Activated CD8-positive, alpha-beta T cell treated with anti-CD3 and anti-CD28 coated beads for 36 hours (primary cell): ENCODE results near the gene NKX1-1. TPM values are rescaled to one million over a fixed set of nuclear protein-coding genes. Genes with fewer than 3 reads are reported as not detected.

Experiments
- ATAC-seq: fragments of 200-7000 bp; cut with Tn5 transposase; one replicate; pipeline ENCODE4 v1.10.0; 2021; ENCODE audit warnings: mild to moderate bottlenecking, moderate library complexity
- CTCF ChIA-PET: fragments of 350-600 bp; sonication (Branson Sonifier 250); formaldehyde crosslinking; loops from one replicate; lab custom pipeline; 2021; ENCODE audit warnings: antibody characterized with exemption; lab: Charles Lee
- POLR2A ChIA-PET: fragments of 350-600 bp; sonication (Branson Sonifier 250); formaldehyde crosslinking; loops from one replicate; lab custom pipeline; 2021; ENCODE audit warnings: antibody characterized with exemption; lab: Charles Lee
- DNase-seq: peaks from one replicate; pipeline ENCODE4 v3.0.0-alpha.2; 2020
- H3K27ac Mint-ChIP-seq: one replicate; pipeline ENCODE4 v1.8.0; 2021; ENCODE audit warnings: mild to moderate bottlenecking, mixed read lengths
- H3K27me3 Mint-ChIP-seq: one replicate; pipeline ENCODE4 v1.8.0; 2021; ENCODE audit warnings: mixed read lengths
- H3K36me3 Mint-ChIP-seq: one replicate; pipeline ENCODE4 v1.8.0; 2021; ENCODE audit warnings: low read depth, mixed read lengths
- H3K4me1 Mint-ChIP-seq: one replicate; pipeline ENCODE4 v1.8.0; 2021; ENCODE audit warnings: low read depth, mixed read lengths
- H3K4me3 Mint-ChIP-seq: one replicate; pipeline ENCODE4 v1.8.0; 2021; ENCODE audit warnings: mild to moderate bottlenecking, moderate library complexity, mixed read lengths
- H3K9me3 Mint-ChIP-seq: one replicate; pipeline ENCODE4 v1.8.0; 2021; ENCODE audit warnings: mixed read lengths
- intact Hi-C: fragments of 100-400 bp; cut with micrococcal nuclease; formaldehyde crosslinking; loops from one replicate; pipeline ENCODE4 v1.10.0; 2022
- total RNA-seq, 2 experiments: library from RNA; stranded (reverse); gene quantifications; one replicate each; pipeline ENCODE4 v1.2.3, GENCODE V29; 2021
- TF ChIP-seq, protein P1 (sequence below): fragments of 200-600 bp; IDR thresholded peaks from one replicate; pipeline ENCODE4 v1.8.0; 2022; ENCODE audit warnings: antibody characterized with exemption, mild to moderate bottlenecking

The NKX1-1 gene
- total RNA-seq, 2 experiments from 2014 or later: not detected

DNA sequence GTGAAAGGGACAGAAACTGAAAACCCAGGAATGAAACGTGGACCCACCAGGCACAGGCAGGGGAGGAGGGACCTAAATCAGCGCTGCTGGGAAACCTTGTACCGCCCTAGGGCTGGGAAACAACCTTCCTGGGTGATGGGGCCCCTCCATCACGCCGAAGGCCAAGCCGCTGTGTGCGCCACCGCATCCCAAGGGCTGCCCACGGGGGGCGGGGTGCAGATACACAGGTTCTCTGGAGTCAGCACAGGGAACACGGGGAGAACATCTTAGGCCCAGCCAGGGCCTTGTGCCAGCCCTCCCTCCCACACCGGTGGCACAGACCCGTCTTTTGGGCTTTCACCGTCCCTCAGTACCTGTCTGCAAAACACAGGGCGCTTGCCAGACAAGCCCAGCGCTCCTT lies 46.3 kb downstream of the NKX1-1 start:
- ChIA-PET CTCF (interaction anchor here (1.1 kb wide), 1 partner anchor 189 kb away, joined by 3 read pairs; no protein-coding TSS in a partner anchor), POLR2A (no interaction called here)
- Mint-ChIP-seq H3K36me3 (no peaks in the 10 kb centered on the region), H3K27ac (no peak overlapping the region), H3K27me3 (no peaks in the 10 kb centered on the region), H3K9me3 (no peaks in the 10 kb centered on the region), H3K4me3 (no peak overlapping the region), H3K4me1 (no peaks in the 10 kb centered on the region)
- DNase-seq (no peak), ATAC-seq (no peak)
- TF ChIP-seq, protein P1, sequence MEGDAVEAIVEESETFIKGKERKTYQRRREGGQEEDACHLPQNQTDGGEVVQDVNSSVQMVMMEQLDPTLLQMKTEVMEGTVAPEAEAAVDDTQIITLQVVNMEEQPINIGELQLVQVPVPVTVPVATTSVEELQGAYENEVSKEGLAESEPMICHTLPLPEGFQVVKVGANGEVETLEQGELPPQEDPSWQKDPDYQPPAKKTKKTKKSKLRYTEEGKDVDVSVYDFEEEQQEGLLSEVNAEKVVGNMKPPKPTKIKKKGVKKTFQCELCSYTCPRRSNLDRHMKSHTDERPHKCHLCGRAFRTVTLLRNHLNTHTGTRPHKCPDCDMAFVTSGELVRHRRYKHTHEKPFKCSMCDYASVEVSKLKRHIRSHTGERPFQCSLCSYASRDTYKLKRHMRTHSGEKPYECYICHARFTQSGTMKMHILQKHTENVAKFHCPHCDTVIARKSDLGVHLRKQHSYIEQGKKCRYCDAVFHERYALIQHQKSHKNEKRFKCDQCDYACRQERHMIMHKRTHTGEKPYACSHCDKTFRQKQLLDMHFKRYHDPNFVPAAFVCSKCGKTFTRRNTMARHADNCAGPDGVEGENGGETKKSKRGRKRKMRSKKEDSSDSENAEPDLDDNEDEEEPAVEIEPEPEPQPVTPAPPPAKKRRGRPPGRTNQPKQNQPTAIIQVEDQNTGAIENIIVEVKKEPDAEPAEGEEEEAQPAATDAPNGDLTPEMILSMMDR: no peak
- intact Hi-C loops: loop anchor here (10.0 kb wide), 1 partner anchor 225 kb away; no protein-coding TSS in a partner anchor

DNA sequence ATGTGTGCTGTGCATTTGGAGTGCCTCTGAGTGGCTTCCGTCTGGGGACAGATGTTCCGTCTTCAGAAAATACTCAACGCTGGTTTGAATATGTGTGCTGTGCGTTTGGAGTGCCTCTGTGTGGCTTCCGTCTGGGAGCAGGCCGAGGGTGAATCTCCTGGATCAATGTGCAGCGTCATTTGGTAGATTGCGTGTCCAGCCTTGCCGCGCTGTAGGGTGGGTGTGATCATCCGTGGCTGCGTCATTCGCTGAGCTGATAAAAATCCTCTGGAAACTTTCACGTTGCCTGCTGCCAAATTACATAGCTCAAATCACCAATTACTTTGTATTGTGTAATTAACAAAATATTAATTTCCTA lies 47.1 kb downstream of the NKX1-1 start:
- Mint-ChIP-seq H3K27ac (no peak overlapping the region), H3K36me3 (no peaks in the 10 kb centered on the region), H3K4me3 (no peak overlapping the region), H3K9me3 (no peaks in the 10 kb centered on the region), H3K4me1 (no peaks in the 10 kb centered on the region), H3K27me3 (no peaks in the 10 kb centered on the region)
- intact Hi-C loops: loop anchor here (10.0 kb wide), 1 partner anchor 224 kb away; no protein-coding TSS in a partner anchor
- POLR2A ChIA-PET: no interaction called here
- no peak for ATAC-seq
- TF ChIP-seq, protein P1: no peak
- CTCF ChIA-PET: no interaction called here
- no peak for DNase-seq

DNA sequence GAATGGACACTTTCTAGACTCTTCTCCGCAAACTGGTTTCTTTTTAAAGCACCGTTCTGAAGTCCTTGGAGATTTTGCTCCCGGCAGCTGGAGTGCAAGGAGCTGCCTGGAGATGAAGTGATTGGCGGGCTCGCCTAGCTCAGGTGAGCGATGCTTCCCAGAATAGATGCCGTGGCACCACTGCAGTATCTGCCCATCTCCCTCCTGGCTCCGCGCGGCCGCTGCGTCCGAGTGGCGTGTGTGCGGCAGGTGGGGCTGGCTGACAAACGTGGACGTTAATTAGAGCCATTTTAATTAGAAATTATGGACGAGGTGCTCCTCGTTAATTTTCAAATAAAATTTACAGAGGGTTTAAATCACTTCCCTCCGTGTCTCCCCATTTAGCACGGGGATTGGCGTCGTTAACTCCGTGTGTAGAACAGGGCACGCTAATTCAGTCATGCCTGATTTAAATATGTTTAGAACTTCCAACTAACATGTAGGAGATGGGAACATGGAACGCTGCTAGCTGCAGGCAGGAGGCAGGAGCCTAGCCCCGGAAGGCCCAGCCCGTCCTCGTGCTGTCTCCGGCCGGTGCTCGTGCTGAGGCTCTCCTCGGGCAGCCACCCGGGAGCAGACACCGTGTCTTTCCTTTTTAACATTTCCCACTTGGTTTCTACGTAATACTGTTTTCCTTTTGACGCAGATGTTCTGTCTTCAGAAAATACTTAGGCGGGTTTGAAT lies 47.7 kb downstream of the NKX1-1 start:
- ChIA-PET POLR2A (no interaction called here), CTCF (interaction anchor here (1.0 kb wide), 1 partner anchor 228 kb away, joined by 4 read pairs; no protein-coding TSS in a partner anchor)
- intact Hi-C loops: loop anchor here (10.0 kb wide), 1 partner anchor 224 kb away; no protein-coding TSS in a partner anchor
- DNase-seq: no peak
- Mint-ChIP-seq H3K4me3 (no peak overlapping the region), H3K27ac (no peak overlapping the region), H3K36me3 (no peaks in the 10 kb centered on the region), H3K9me3 (no peaks in the 10 kb centered on the region), H3K4me1 (no peaks in the 10 kb centered on the region), H3K27me3 (no peaks in the 10 kb centered on the region)
- ATAC-seq: no peak
- TF ChIP-seq, protein P1: no peak

DNA sequence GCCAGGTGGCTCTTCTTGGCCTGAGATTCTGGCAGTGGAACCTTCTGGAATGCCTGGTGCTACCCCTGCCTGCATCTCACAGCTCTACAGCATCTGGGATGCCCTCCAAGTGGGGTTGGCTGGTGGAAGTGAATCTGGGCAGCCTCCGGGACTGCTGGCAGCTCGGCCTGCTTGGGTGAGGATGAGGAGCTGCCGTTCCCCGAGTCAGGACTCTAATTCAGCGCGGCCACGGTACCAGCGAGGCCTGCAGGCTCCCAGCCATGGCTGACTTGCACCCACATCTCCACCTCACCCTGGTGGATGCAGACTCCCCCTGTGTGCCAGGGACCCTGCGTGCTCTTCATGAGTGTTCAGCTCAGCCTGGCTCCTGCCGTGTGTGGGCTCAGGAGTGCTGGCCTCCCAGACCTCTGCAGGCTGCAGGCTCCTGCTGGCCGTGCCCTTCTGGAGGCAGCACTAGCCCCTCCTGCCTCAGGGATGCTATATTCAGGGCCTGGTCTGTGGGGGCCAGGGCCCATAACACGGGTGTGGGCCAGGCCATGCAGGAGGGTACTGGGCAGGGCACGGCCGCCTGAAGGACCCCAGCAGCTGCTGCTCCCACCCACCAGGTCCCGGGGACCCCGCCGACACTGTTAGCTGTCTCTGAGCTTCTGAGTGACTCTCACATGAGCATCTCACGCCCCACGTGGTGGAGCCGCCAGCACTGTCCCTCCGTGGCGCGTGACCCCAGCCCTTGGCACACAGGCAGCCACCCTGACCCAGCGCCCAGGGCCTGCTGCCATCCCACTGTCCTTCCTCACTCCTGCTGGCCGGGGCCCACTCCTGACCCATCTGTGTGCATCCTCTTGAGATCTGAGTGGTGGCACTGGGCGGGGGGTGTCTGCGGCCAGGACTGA lies 48.6 kb downstream of the NKX1-1 start:
- ATAC-seq: no peak
- H3K4me3 Mint-ChIP-seq: no peak overlapping the region

More for the DNA sequence above, 48.6 kb downstream of the NKX1-1 start:
- no peak overlapping the region for H3K27ac Mint-ChIP-seq
- intact Hi-C loops: loop anchor here (10.0 kb wide), 1 partner anchor 223 kb away; no protein-coding TSS in a partner anchor
- ChIA-PET CTCF (interaction anchor here (1.0 to 1.9 kb wide), 3 partner anchors 156 to 278 kb away, joined by 3 to 8 read pairs (median 4); no protein-coding TSS in a partner anchor), POLR2A (no interaction called here)
- H3K9me3 Mint-ChIP-seq: no peaks in the 10 kb centered on the region
- no peaks in the 10 kb centered on the region for H3K4me1 Mint-ChIP-seq
- no peaks in the 10 kb centered on the region for H3K36me3 Mint-ChIP-seq
- no peaks in the 10 kb centered on the region for H3K27me3 Mint-ChIP-seq
- TF ChIP-seq, protein P1: no peak
- no peak for DNase-seq
